GM23338 (cell line): ENCODE data around the gene OR56A5. TPM values are rescaled to one million over a fixed set of nuclear protein-coding genes. Genes with fewer than 3 reads are reported as not detected.

ENCODE experiments used
- ATAC-seq: fragments of 200-7000 bp; cut with Tn5 transposase; 3 replicates; pipeline ENCODE4 v1.9.1; 2020
- DNase-seq: peaks from one replicate; pipeline ENCODE4 v3.0.0-alpha.2; 2015; ENCODE audit warnings: low spot score
- H2AFZ ChIP-seq: fragments of 200-600 bp; sonication (generic); 2 replicates; pipeline ENCODE4 v1.8.0; 2016; ENCODE audit warnings: antibody characterized with exemption, mild to moderate bottlenecking, moderate library complexity
- H3F3A ChIP-seq: fragments of 200-600 bp; sonication (generic); replicated peaks from 2 replicates; pipeline ENCODE4 v1.8.0; 2017; ENCODE audit warnings: antibody characterized with exemption, mixed run types, low read depth
- H3K27ac ChIP-seq: fragments of 200-600 bp; sonication (generic); 2 replicates; pipeline ENCODE4 v1.6.1; 2016; ENCODE audit warnings: low read depth
- H3K27me3 ChIP-seq: fragments of 200-600 bp; sonication (generic); 2 replicates; pipeline ENCODE4 v1.8.0; 2016; ENCODE audit warnings: mild to moderate bottlenecking, mixed run types, moderate library complexity; ENCODE audit not compliant: insufficient read depth
- H3K36me3 ChIP-seq: fragments of 200-600 bp; sonication (generic); 2 replicates; pipeline ENCODE4 v1.8.0; 2016; ENCODE audit warnings: mild to moderate bottlenecking; ENCODE audit not compliant: insufficient read depth
- H3K4me1 ChIP-seq: fragments of 200-600 bp; sonication (generic); 2 replicates; pipeline ENCODE4 v1.8.0; 2016; ENCODE audit warnings: mild to moderate bottlenecking, moderate library complexity; ENCODE audit not compliant: insufficient read depth
- H3K4me2 ChIP-seq: fragments of 200-600 bp; sonication (generic); 2 replicates; pipeline ENCODE4 v1.7.1; 2017; ENCODE audit warnings: mixed run types
- H3K4me3 ChIP-seq: fragments of 200-600 bp; sonication (generic); 2 replicates; pipeline ENCODE4 v1.6.1; 2016; ENCODE audit warnings: mixed run types
- H3K79me2 ChIP-seq: fragments of 200-600 bp; sonication (generic); replicated peaks from 2 replicates; pipeline ENCODE4 v1.8.0; 2017; ENCODE audit warnings: mild to moderate bottlenecking; ENCODE audit not compliant: insufficient read depth
- H3K9me2 ChIP-seq: fragments of 200-600 bp; sonication (generic); 2 replicates; pipeline ENCODE4 v1.8.0; 2017; ENCODE audit not compliant: insufficient read depth
- H4K20me1 ChIP-seq: fragments of 200-600 bp; sonication (generic); replicated peaks from 2 replicates; pipeline ENCODE4 v1.8.0; 2017; ENCODE audit warnings: mild to moderate bottlenecking; ENCODE audit not compliant: insufficient read depth
- H3K27ac Mint-ChIP-seq: 2 replicates; pipeline ENCODE4 v1.8.0; 2020; ENCODE audit warnings: inconsistent platforms, mild to moderate bottlenecking, moderate library complexity, mixed read lengths
- H3K27me3 Mint-ChIP-seq: 3 replicates; pipeline ENCODE4 v1.8.0; 2022; ENCODE audit warnings: low read depth, mild to moderate bottlenecking, moderate library complexity, mixed read lengths, inconsistent platforms; ENCODE audit not compliant: insufficient read depth, poor library complexity
- H3K36me3 Mint-ChIP-seq: 3 replicates; pipeline ENCODE4 v1.8.0; 2021; ENCODE audit warnings: low read depth, mild to moderate bottlenecking, inconsistent platforms, moderate library complexity, mixed read lengths
- H3K4me1 Mint-ChIP-seq: 3 replicates; pipeline ENCODE4 v1.8.0; 2020; ENCODE audit warnings: mild to moderate bottlenecking, inconsistent platforms, mixed read lengths
- H3K4me3 Mint-ChIP-seq: 3 replicates; pipeline ENCODE4 v1.8.0; 2021; ENCODE audit warnings: moderate library complexity, mild to moderate bottlenecking, inconsistent platforms, mixed read lengths
- H3K9me3 Mint-ChIP-seq: 3 replicates; pipeline ENCODE4 v1.8.0; 2020; ENCODE audit warnings: moderate library complexity, mild to moderate bottlenecking, inconsistent platforms, mixed read lengths
- CREB1 ChIP-seq: fragments of 250-450 bp; sonication (Bioruptor Pico); IDR thresholded peaks from 2 replicates; pipeline ENCODE4 v1.5.0; 2020; ENCODE audit warnings: low read depth, mild to moderate bottlenecking, moderate library complexity
- EZH2 ChIP-seq: fragments of 200-600 bp; sonication (generic); IDR thresholded peaks from one replicate; pipeline ENCODE4 v1.8.0; 2017; ENCODE audit warnings: antibody characterized with exemption, mild to moderate bottlenecking, low read depth; ENCODE audit not compliant: unreplicated experiment
- JUNB ChIP-seq: IDR thresholded peaks from one replicate; pipeline ENCODE4 v1.6.1; 2016; ENCODE audit warnings: antibody characterized with exemption; ENCODE audit not compliant: unreplicated experiment
- POLR2AphosphoS5 ChIP-seq: IDR thresholded peaks from 2 replicates; pipeline ENCODE4 v1.6.1; 2016; ENCODE audit warnings: antibody characterized with exemption, low read depth
- STAT1 ChIP-seq: IDR thresholded peaks from one replicate; pipeline ENCODE4 v1.6.1; 2016; ENCODE audit warnings: antibody characterized with exemption; ENCODE audit not compliant: unreplicated experiment
- ZNF114 ChIP-seq: fragments of 250-450 bp; sonication (Bioruptor Pico); IDR thresholded peaks from 2 replicates; pipeline ENCODE4 v1.5.0; 2020; ENCODE audit warnings: mild to moderate bottlenecking, moderate library complexity
- ZNF331 ChIP-seq: fragments of 250-450 bp; sonication (Bioruptor Pico); IDR thresholded peaks from 2 replicates; pipeline ENCODE4 v1.5.0; 2020; ENCODE audit warnings: low read depth, mild to moderate bottlenecking, moderate library complexity
- polyA plus RNA-seq: library from polyadenylated mRNA; unstranded; fragments of >200 nt; fragmentation: Nextera tagmentation; extraction: Ambion mirVana; gene quantifications from 2 replicates; pipeline ENCODE4 v1.2.1, GENCODE V29; 2016
- total RNA-seq: library from RNA; depleted of rRNA; stranded (reverse); fragments of >200 nt; shearing (Covaris generic); gene quantifications from 2 replicates; pipeline ENCODE4 v1.2.3, GENCODE V29; 2014
- TF ChIP-seq, protein P1 (sequence below): IDR thresholded peaks from 2 replicates; pipeline ENCODE4 v1.6.1; 2016; ENCODE audit warnings: antibody characterized with exemption
- TF ChIP-seq, protein P2 (sequence below): fragments of 250-450 bp; sonication (Bioruptor Pico); IDR thresholded peaks from 2 replicates; pipeline ENCODE4 v1.5.0; 2020; ENCODE audit warnings: mild to moderate bottlenecking, moderate library complexity
- TF ChIP-seq, protein P3 (sequence below): IDR thresholded peaks from one replicate; pipeline ENCODE4 v1.6.1; 2018; ENCODE audit warnings: antibody characterized with exemption; ENCODE audit not compliant: unreplicated experiment

Gene OR56A5
- total and polyA plus RNA-seq, 2 experiments from 2014 or later, result not detected

DNA sequence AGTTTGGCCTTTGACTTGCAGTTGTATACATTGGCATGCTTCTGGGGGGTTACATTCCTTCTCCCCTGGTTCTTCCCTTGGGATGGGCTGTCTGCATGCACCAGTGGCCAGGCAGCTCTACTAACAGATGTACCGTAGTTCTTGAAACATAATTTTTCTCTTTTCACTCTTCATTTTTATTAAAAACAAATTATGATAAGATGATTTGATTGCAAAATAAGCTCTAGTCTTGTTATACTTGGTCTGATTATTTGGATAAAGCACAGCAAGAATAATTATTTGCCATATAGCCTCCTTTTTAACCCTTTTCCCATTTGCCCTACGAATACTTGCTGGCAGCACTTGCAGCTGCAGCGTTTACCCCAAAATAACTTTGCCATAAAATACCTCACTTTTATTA is 12.7 kb downstream of the OR56A5 start:
- ATAC-seq (no peak), DNase-seq (no peak)
- Histone ChIP-seq H3K27me3 (no peaks in the 10 kb centered on the region), H4K20me1 (no peaks in the 10 kb centered on the region), H3K4me1 (no peaks in the 10 kb centered on the region), H3K79me2 (no peaks in the 10 kb centered on the region), H3K4me3 (no peak overlapping the region), H2AFZ (no peak overlapping the region), H3F3A (no peaks in the 10 kb centered on the region), H3K27ac (no peak overlapping the region), H3K4me2 (no peak overlapping the region), H3K36me3 (no peaks in the 10 kb centered on the region), H3K9me2 (no peaks in the 10 kb centered on the region)
- Mint-ChIP-seq H3K36me3 (peaks cover 3% of the 10 kb centered on the region; the same call in 1 of the 3 replicates), H3K4me3 (no peak overlapping the region), H3K27me3 (no peaks in the 10 kb centered on the region), H3K9me3 (peaks cover 12% of the 10 kb centered on the region), H3K27ac (no peak overlapping the region), H3K4me1 (peaks cover 3% of the 10 kb centered on the region; the same call in 1 of the 3 replicates)
- TF ChIP-seq POLR2AphosphoS5 (no peak), JUNB (no peak), CREB1 (CRISPR knock-in tag) (no peak), ZNF331 (CRISPR knock-in tag) (no peak)
- TF ChIP-seq, protein P1, sequence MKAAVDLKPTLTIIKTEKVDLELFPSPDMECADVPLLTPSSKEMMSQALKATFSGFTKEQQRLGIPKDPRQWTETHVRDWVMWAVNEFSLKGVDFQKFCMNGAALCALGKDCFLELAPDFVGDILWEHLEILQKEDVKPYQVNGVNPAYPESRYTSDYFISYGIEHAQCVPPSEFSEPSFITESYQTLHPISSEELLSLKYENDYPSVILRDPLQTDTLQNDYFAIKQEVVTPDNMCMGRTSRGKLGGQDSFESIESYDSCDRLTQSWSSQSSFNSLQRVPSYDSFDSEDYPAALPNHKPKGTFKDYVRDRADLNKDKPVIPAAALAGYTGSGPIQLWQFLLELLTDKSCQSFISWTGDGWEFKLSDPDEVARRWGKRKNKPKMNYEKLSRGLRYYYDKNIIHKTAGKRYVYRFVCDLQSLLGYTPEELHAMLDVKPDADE, result no peak

DNA sequence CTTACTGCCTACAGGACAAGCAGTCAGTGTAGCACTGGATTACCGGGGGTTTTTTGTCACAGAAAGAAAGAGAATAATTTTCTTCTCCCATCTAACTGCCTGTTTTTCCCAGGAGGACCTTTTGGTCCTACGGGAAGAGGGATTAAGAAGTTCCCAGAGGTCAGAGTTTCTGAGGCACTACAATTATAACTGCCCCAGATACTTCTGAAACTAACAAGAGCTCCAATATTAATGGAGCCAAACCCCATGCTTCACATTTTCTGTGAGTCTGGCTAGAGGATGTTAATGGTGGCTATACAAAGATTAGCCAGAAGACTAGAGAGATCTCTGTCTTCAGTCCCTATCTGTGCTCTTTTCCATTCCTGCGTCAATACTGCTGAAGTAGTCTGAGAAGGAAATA is 26.3 kb downstream of the OR56A5 start, which contains the start of gene OR56A3:
OR56A3 (plus strand) TSS at position 301 of the 400 bp plus-strand sequence. CDS start 5,096 bp downstream, outside the sequence.
- Histone ChIP-seq H3K9me2 (no peaks in the 10 kb centered on the region), H3K4me2 (no peak within 1 kb of the TSS), H3K79me2 (no peaks in the 10 kb centered on the region), H3K36me3 (no peaks in the 10 kb centered on the region), H3K4me3 (no peak within 1 kb of the TSS), H2AFZ (no peak within 1 kb of the TSS), H4K20me1 (no peaks in the 10 kb centered on the region), H3K4me1 (no peaks in the 10 kb centered on the region), H3F3A (no peaks in the 10 kb centered on the region), H3K27me3 (no peaks in the 10 kb centered on the region), H3K27ac (no peak within 1 kb of the TSS)
- Mint-ChIP-seq H3K36me3 (peaks cover 8% of the 10 kb centered on the region), H3K4me3 (no peak within 1 kb of the TSS), H3K27ac (no peak within 1 kb of the TSS), H3K9me3 (peaks cover 18% of the 10 kb centered on the region), H3K4me1 (no peaks in the 10 kb centered on the region; the same call in 2 of the 3 replicates), H3K27me3 (no peaks in the 10 kb centered on the region)
- ATAC-seq (no peak), DNase-seq (no peak)
- TF ChIP-seq EZH2 (no peak), ZNF114 (no peak), ZNF331 (CRISPR knock-in tag) (no peak), CREB1 (CRISPR knock-in tag) (no peak), JUNB (no peak), STAT1 (no peak), POLR2AphosphoS5 (no peak)
- TF ChIP-seq, protein P1, result no peak
- TF ChIP-seq, protein P2, sequence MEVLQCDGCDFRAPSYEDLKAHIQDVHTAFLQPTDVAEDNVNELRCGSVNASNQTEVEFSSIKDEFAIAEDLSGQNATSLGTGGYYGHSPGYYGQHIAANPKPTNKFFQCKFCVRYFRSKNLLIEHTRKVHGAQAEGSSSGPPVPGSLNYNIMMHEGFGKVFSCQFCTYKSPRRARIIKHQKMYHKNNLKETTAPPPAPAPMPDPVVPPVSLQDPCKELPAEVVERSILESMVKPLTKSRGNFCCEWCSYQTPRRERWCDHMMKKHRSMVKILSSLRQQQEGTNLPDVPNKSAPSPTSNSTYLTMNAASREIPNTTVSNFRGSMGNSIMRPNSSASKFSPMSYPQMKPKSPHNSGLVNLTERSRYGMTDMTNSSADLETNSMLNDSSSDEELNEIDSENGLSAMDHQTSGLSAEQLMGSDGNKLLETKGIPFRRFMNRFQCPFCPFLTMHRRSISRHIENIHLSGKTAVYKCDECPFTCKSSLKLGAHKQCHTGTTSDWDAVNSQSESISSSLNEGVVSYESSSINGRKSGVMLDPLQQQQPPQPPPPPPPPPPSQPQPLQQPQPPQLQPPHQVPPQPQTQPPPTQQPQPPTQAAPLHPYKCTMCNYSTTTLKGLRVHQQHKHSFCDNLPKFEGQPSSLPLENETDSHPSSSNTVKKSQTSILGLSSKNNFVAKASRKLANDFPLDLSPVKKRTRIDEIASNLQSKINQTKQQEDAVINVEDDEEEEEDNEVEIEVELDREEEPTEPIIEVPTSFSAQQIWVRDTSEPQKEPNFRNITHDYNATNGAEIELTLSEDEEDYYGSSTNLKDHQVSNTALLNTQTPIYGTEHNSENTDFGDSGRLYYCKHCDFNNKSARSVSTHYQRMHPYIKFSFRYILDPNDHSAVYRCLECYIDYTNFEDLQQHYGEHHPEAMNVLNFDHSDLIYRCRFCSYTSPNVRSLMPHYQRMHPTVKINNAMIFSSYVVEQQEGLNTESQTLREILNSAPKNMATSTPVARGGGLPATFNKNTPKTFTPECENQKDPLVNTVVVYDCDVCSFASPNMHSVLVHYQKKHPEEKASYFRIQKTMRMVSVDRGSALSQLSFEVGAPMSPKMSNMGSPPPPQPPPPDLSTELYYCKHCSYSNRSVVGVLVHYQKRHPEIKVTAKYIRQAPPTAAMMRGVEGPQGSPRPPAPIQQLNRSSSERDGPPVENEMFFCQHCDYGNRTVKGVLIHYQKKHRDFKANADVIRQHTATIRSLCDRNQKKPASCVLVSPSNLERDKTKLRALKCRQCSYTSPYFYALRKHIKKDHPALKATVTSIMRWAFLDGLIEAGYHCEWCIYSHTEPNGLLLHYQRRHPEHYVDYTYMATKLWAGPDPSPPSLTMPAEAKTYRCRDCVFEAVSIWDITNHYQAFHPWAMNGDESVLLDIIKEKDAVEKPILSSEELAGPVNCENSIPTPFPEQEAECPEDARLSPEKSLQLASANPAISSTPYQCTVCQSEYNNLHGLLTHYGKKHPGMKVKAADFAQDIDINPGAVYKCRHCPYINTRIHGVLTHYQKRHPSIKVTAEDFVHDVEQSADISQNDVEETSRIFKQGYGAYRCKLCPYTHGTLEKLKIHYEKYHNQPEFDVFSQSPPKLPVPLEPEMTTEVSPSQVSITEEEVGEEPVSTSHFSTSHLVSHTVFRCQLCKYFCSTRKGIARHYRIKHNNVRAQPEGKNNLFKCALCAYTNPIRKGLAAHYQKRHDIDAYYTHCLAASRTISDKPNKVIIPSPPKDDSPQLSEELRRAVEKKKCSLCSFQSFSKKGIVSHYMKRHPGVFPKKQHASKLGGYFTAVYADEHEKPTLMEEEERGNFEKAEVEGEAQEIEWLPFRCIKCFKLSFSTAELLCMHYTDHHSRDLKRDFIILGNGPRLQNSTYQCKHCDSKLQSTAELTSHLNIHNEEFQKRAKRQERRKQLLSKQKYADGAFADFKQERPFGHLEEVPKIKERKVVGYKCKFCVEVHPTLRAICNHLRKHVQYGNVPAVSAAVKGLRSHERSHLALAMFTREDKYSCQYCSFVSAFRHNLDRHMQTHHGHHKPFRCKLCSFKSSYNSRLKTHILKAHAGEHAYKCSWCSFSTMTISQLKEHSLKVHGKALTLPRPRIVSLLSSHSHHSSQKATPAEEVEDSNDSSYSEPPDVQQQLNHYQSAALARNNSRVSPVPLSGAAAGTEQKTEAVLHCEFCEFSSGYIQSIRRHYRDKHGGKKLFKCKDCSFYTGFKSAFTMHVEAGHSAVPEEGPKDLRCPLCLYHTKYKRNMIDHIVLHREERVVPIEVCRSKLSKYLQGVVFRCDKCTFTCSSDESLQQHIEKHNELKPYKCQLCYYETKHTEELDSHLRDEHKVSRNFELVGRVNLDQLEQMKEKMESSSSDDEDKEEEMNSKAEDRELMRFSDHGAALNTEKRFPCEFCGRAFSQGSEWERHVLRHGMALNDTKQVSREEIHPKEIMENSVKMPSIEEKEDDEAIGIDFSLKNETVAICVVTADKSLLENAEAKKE (CRISPR knock-in tag), result no peak
- TF ChIP-seq, protein P3, sequence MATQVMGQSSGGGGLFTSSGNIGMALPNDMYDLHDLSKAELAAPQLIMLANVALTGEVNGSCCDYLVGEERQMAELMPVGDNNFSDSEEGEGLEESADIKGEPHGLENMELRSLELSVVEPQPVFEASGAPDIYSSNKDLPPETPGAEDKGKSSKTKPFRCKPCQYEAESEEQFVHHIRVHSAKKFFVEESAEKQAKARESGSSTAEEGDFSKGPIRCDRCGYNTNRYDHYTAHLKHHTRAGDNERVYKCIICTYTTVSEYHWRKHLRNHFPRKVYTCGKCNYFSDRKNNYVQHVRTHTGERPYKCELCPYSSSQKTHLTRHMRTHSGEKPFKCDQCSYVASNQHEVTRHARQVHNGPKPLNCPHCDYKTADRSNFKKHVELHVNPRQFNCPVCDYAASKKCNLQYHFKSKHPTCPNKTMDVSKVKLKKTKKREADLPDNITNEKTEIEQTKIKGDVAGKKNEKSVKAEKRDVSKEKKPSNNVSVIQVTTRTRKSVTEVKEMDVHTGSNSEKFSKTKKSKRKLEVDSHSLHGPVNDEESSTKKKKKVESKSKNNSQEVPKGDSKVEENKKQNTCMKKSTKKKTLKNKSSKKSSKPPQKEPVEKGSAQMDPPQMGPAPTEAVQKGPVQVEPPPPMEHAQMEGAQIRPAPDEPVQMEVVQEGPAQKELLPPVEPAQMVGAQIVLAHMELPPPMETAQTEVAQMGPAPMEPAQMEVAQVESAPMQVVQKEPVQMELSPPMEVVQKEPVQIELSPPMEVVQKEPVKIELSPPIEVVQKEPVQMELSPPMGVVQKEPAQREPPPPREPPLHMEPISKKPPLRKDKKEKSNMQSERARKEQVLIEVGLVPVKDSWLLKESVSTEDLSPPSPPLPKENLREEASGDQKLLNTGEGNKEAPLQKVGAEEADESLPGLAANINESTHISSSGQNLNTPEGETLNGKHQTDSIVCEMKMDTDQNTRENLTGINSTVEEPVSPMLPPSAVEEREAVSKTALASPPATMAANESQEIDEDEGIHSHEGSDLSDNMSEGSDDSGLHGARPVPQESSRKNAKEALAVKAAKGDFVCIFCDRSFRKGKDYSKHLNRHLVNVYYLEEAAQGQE, result no peak
